ENCODE results near the gene ALOX12.

ALOX12 gene

GRCh38 chr17:7011942-7012254 lies 16.0 kb downstream of the ALOX12 start:
- DNase-seq, result no peak
- H3K9me3 Mint-ChIP-seq, result no peaks in the 10 kb centered on the region

GRCh38 chr17:7014261-7014994 lies 18.6 kb downstream of the ALOX12 start:
- Mint-ChIP-seq H3K4me1 (peaks cover 68% of the 10 kb centered on the region), H3K36me3 (ENCODE audit: low read depth) (peaks cover 20% of the 10 kb centered on the region), H3K27me3 (peaks cover 3% of the 10 kb centered on the region), H3K4me3 (peak overlapping the region; percentile 90), H3K27ac (peak overlapping the region; percentile 100), H3K9me3 (no peaks in the 10 kb centered on the region)
- peak; percentile 87 for ATAC-seq
- peak; percentile 96 for DNase-seq

More at GRCh38 chr17:7011942-7012254, 16.0 kb downstream of the ALOX12 start:
- peak overlapping the region; percentile 90 for H3K4me3 Mint-ChIP-seq
- no peak for ATAC-seq
- peaks cover 16% of the 10 kb centered on the region for H3K36me3 Mint-ChIP-seq (ENCODE audit: low read depth)
- H3K27me3 Mint-ChIP-seq, result peaks cover 3% of the 10 kb centered on the region
- H3K27ac Mint-ChIP-seq, result peak overlapping the region; percentile 100
- peaks cover 59% of the 10 kb centered on the region for H3K4me1 Mint-ChIP-seq

GRCh38 chr17:7014995-7015958 lies 19.4 kb downstream of the ALOX12 start:
- H3K27me3 Mint-ChIP-seq, result peaks cover 3% of the 10 kb centered on the region
- DNase-seq (peak; percentile 82), ATAC-seq (peak; percentile 45)
- H3K27ac Mint-ChIP-seq, result peak overlapping the region; percentile 96
- H3K4me3 Mint-ChIP-seq, result peak overlapping the region; percentile 90
- peaks cover 20% of the 10 kb centered on the region for H3K36me3 Mint-ChIP-seq (ENCODE audit: low read depth)
- no peaks in the 10 kb centered on the region for H3K9me3 Mint-ChIP-seq
- H3K4me1 Mint-ChIP-seq, result peaks cover 62% of the 10 kb centered on the region

GRCh38 chr17:7016418-7016817 lies 20.6 kb downstream of the ALOX12 start:
- peaks cover 59% of the 10 kb centered on the region for H3K4me1 Mint-ChIP-seq
- peak; percentile 41 for DNase-seq

GRCh38 chr17:7016886-7017826 lies 21.3 kb downstream of the ALOX12 start:
- peak overlapping the region; percentile 52 for H3K27ac Mint-ChIP-seq
- ATAC-seq (no peak), DNase-seq (no peak)
- peaks cover 2% of the 10 kb centered on the region for H3K27me3 Mint-ChIP-seq
- peaks cover 58% of the 10 kb centered on the region for H3K4me1 Mint-ChIP-seq
- H3K36me3 Mint-ChIP-seq (ENCODE audit: low read depth), result peaks cover 19% of the 10 kb centered on the region
- H3K9me3 Mint-ChIP-seq, result no peaks in the 10 kb centered on the region
- H3K4me3 Mint-ChIP-seq, result peak overlapping the region; percentile 40

More at GRCh38 chr17:7016418-7016817, 20.6 kb downstream of the ALOX12 start:
- peak overlapping the region; percentile 96 for H3K27ac Mint-ChIP-seq
- H3K27me3 Mint-ChIP-seq, result peaks cover 3% of the 10 kb centered on the region
- H3K9me3 Mint-ChIP-seq, result no peaks in the 10 kb centered on the region
- H3K36me3 Mint-ChIP-seq (ENCODE audit: low read depth), result peaks cover 20% of the 10 kb centered on the region
- H3K4me3 Mint-ChIP-seq, result peak overlapping the region; percentile 90
- ATAC-seq, result no peak

- Mint-ChIP-seq H3K36me3 (ENCODE audit: low read depth) (peaks cover 17% of the 10 kb centered on the region), H3K4me3 (peak overlapping the region; percentile 40), H3K9me3 (no peaks in the 10 kb centered on the region), H3K4me1 (peaks cover 62% of the 10 kb centered on the region), H3K27ac (peak overlapping the region; percentile 52), H3K27me3 (peaks cover 3% of the 10 kb centered on the region)
- no peak for ATAC-seq
- DNase-seq, result peak; percentile 65
Measured at GRCh38 chr17:7017827-7018200, 22.0 kb downstream of the ALOX12 start.

- Mint-ChIP-seq H3K9me3 (no peaks in the 10 kb centered on the region), H3K4me3 (no peak overlapping the region), H3K27me3 (peaks cover 9% of the 10 kb centered on the region), H3K27ac (no peak overlapping the region), H3K36me3 (ENCODE audit: low read depth) (peaks cover 14% of the 10 kb centered on the region), H3K4me1 (peaks cover 68% of the 10 kb centered on the region)
- no peak for DNase-seq
- ATAC-seq, result no peak
Measured at GRCh38 chr17:7018331-7018964, 22.6 kb downstream of the ALOX12 start.

GRCh38 chr17:7019367-7019766 lies 23.5 kb downstream of the ALOX12 start:
- H3K27ac Mint-ChIP-seq, result no peak overlapping the region
- peaks cover 11% of the 10 kb centered on the region for H3K27me3 Mint-ChIP-seq
- ATAC-seq (no peak), DNase-seq (no peak)
- H3K4me3 Mint-ChIP-seq, result no peak overlapping the region
- H3K9me3 Mint-ChIP-seq, result no peaks in the 10 kb centered on the region
- peaks cover 8% of the 10 kb centered on the region for H3K36me3 Mint-ChIP-seq (ENCODE audit: low read depth)
- peaks cover 70% of the 10 kb centered on the region for H3K4me1 Mint-ChIP-seq

- ATAC-seq (no peak), DNase-seq (no peak)
- Mint-ChIP-seq H3K27ac (no peak overlapping the region), H3K27me3 (peaks cover 11% of the 10 kb centered on the region), H3K4me1 (peaks cover 69% of the 10 kb centered on the region), H3K36me3 (ENCODE audit: low read depth) (peaks cover 6% of the 10 kb centered on the region), H3K4me3 (no peak overlapping the region), H3K9me3 (no peaks in the 10 kb centered on the region)
Measured at GRCh38 chr17:7019839-7020519, 24.1 kb downstream of the ALOX12 start.

GRCh38 chr17:7020894-7021664 lies 25.2 kb downstream of the ALOX12 start:
- Mint-ChIP-seq H3K27ac (no peak overlapping the region), H3K36me3 (ENCODE audit: low read depth) (peaks cover 6% of the 10 kb centered on the region), H3K27me3 (peaks cover 11% of the 10 kb centered on the region), H3K4me1 (peaks cover 58% of the 10 kb centered on the region), H3K9me3 (no peaks in the 10 kb centered on the region), H3K4me3 (no peak overlapping the region)
- ATAC-seq, result no peak
- no peak for DNase-seq

GRCh38 chr17:7021993-7022778 lies 26.3 kb downstream of the ALOX12 start:
- DNase-seq (peak; percentile 89), ATAC-seq (peak; percentile 80)
- Mint-ChIP-seq H3K4me1 (peaks cover 47% of the 10 kb centered on the region), H3K9me3 (no peaks in the 10 kb centered on the region), H3K36me3 (ENCODE audit: low read depth) (peaks cover 6% of the 10 kb centered on the region), H3K4me3 (peak overlapping the region; percentile 65), H3K27me3 (peaks cover 11% of the 10 kb centered on the region), H3K27ac (no peak overlapping the region)

All from activated naive CD8-positive, alpha-beta T cell treated with anti-CD3 and anti-CD28 coated beads, Interleukin-2, amount 50 U/mL, for 24 hours (primary cell).